ENCODE measurements around the gene COL24A1. TPM values are rescaled to one million over a fixed set of nuclear protein-coding genes. Genes with fewer than 3 reads are reported as not detected.
A peak's percentile ranks its signal among the peaks of the same experiment; 100 is the strongest.
"Not testable (repeated sequence)": the region's sequence is repeated elsewhere in the genome, so short reads cannot be mapped to it uniquely, and the experiment has no call there.

Gene COL24A1
- total RNA-seq, 1 experiment from 2014 or later: 0.03 TPM

GRCh38 chr1:85849660-85850059 lies 306.9 kb downstream of the COL24A1 start:
- Histone ChIP-seq H3K27me3 (replicated peaks) (no peaks in the 10 kb centered on the region), H3K4me3 (no peak overlapping the region), H3K36me3 (no peaks in the 10 kb centered on the region), H3K4me1 (replicated peaks) (peaks cover 20% of the 10 kb centered on the region), H3K27ac (peak overlapping the region; percentile 37), H3K9me3 (replicated peaks) (no peaks in the 10 kb centered on the region)
- peak in 1 of 2 experiments; percentile 10 for DNase-seq (ENCODE audit: low read depth in 1 of 2, low spot score in 2 of 2)

GRCh38 chr1:85847356-85847755 lies 309.2 kb downstream of the COL24A1 start:
- Histone ChIP-seq H3K4me1 (replicated peaks) (peaks cover 20% of the 10 kb centered on the region), H3K27me3 (replicated peaks) (no peaks in the 10 kb centered on the region)
- no peak for DNase-seq (ENCODE audit: low read depth in 1 of 2, low spot score in 2 of 2)

GRCh38 chr1:85846706-85847105 lies 309.9 kb downstream of the COL24A1 start:
- no peak for DNase-seq (ENCODE audit: low read depth in 1 of 2, low spot score in 2 of 2)

More at GRCh38 chr1:85847356-85847755, 309.2 kb downstream of the COL24A1 start:
- H3K36me3 ChIP-seq: no peaks in the 10 kb centered on the region
- no peaks in the 10 kb centered on the region for H3K9me3 ChIP-seq (replicated peaks)
- H3K4me3 ChIP-seq: no peak overlapping the region
- no peak overlapping the region for H3K27ac ChIP-seq

GRCh38 chr1:85839459-85839858 lies 317.1 kb downstream of the COL24A1 start:
- Histone ChIP-seq H3K4me1 (replicated peaks) (no peaks in the 10 kb centered on the region), H3K4me3 (no peak overlapping the region), H3K27me3 (replicated peaks) (peaks cover 8% of the 10 kb centered on the region), H3K9me3 (replicated peaks) (no peaks in the 10 kb centered on the region), H3K36me3 (no peaks in the 10 kb centered on the region), H3K27ac (no peak overlapping the region)
- no peak for DNase-seq (ENCODE audit: low read depth in 1 of 2, low spot score in 2 of 2)

More at GRCh38 chr1:85846706-85847105, 309.9 kb downstream of the COL24A1 start:
- Histone ChIP-seq H3K4me1 (replicated peaks) (peaks cover 20% of the 10 kb centered on the region), H3K36me3 (no peaks in the 10 kb centered on the region), H3K9me3 (replicated peaks) (no peaks in the 10 kb centered on the region), H3K27ac (no peak overlapping the region), H3K4me3 (no peak overlapping the region), H3K27me3 (replicated peaks) (no peaks in the 10 kb centered on the region)

- DNase-seq (ENCODE audit: low read depth in 1 of 2, low spot score in 2 of 2): no peak
- no peaks in the 10 kb centered on the region for H3K36me3 ChIP-seq
- H3K27ac ChIP-seq: no peak overlapping the region
- H3K4me1 ChIP-seq (replicated peaks): no peaks in the 10 kb centered on the region
- H3K9me3 ChIP-seq (replicated peaks): no peaks in the 10 kb centered on the region
- peaks cover 8% of the 10 kb centered on the region for H3K27me3 ChIP-seq (replicated peaks)
- no peak overlapping the region for H3K4me3 ChIP-seq
Observed at GRCh38 chr1:85838238-85838637, 318.3 kb downstream of the COL24A1 start.

- Histone ChIP-seq H3K27me3 (replicated peaks) (peaks cover 8% of the 10 kb centered on the region), H3K4me3 (no peak overlapping the region), H3K36me3 (no peaks in the 10 kb centered on the region), H3K4me1 (replicated peaks) (no peaks in the 10 kb centered on the region), H3K9me3 (replicated peaks) (no peaks in the 10 kb centered on the region), H3K27ac (no peak overlapping the region)
- DNase-seq (ENCODE audit: low read depth in 1 of 2, low spot score in 2 of 2): no peak
Observed at GRCh38 chr1:85836736-85837135, 319.8 kb downstream of the COL24A1 start.

GRCh38 chr1:85833165-85833564 lies 323.4 kb downstream of the COL24A1 start:
- not testable (repeated sequence) for DNase-seq (ENCODE audit: low read depth in 1 of 2, low spot score in 2 of 2); H3K4me3 ChIP-seq; H3K27ac ChIP-seq; H3K4me1 ChIP-seq (replicated peaks); H3K36me3 ChIP-seq; H3K27me3 ChIP-seq (replicated peaks); H3K9me3 ChIP-seq (replicated peaks)

GRCh38 chr1:85830837-85831236 lies 325.7 kb downstream of the COL24A1 start:
- no peaks in the 10 kb centered on the region; the same call in 1 of the 2 replicates for H3K4me1 ChIP-seq (replicated peaks)
- no peaks in the 10 kb centered on the region; the same call in 1 of the 2 replicates for H3K27me3 ChIP-seq (replicated peaks)
- H3K36me3 ChIP-seq: no peaks in the 10 kb centered on the region
- DNase-seq (ENCODE audit: low read depth in 1 of 2, low spot score in 2 of 2): no peak
- H3K4me3 ChIP-seq: no peak overlapping the region
- H3K27ac ChIP-seq: no peak overlapping the region
- H3K9me3 ChIP-seq (replicated peaks): no peaks in the 10 kb centered on the region

GRCh38 chr1:85824066-85824840 lies 332.3 kb downstream of the COL24A1 start:
- no peaks in the 10 kb centered on the region for H3K9me3 ChIP-seq (replicated peaks)
- H3K27me3 ChIP-seq (replicated peaks): no peaks in the 10 kb centered on the region
- no peak for DNase-seq (ENCODE audit: low read depth in 1 of 2, low spot score in 2 of 2)
- H3K4me1 ChIP-seq (replicated peaks): no peaks in the 10 kb centered on the region
- H3K27ac ChIP-seq: no peak overlapping the region
- no peaks in the 10 kb centered on the region for H3K36me3 ChIP-seq
- no peak overlapping the region for H3K4me3 ChIP-seq

GRCh38 chr1:85822696-85823095 lies 333.9 kb downstream of the COL24A1 start:
- DNase-seq (ENCODE audit: low read depth in 1 of 2, low spot score in 2 of 2): no peak
- H3K4me1 ChIP-seq (replicated peaks): peaks cover 14% of the 10 kb centered on the region
- H3K4me3 ChIP-seq: no peak overlapping the region
- H3K27me3 ChIP-seq (replicated peaks): no peaks in the 10 kb centered on the region
- no peaks in the 10 kb centered on the region for H3K36me3 ChIP-seq
- H3K9me3 ChIP-seq (replicated peaks): no peaks in the 10 kb centered on the region
- H3K27ac ChIP-seq: no peak overlapping the region

- Histone ChIP-seq H3K36me3 (no peaks in the 10 kb centered on the region), H3K4me1 (replicated peaks) (peaks cover 16% of the 10 kb centered on the region), H3K9me3 (replicated peaks) (no peaks in the 10 kb centered on the region), H3K27me3 (replicated peaks) (no peaks in the 10 kb centered on the region), H3K27ac (peak overlapping the region; percentile 45), H3K4me3 (no peak overlapping the region)
- DNase-seq (ENCODE audit: low read depth in 1 of 2, low spot score in 2 of 2): peak; percentile 43 to 66
Observed at GRCh38 chr1:85818371-85818770, 338.2 kb downstream of the COL24A1 start.

- Histone ChIP-seq H3K4me3 (no peak overlapping the region), H3K27me3 (replicated peaks) (no peaks in the 10 kb centered on the region), H3K27ac (no peak overlapping the region), H3K4me1 (replicated peaks) (peaks cover 16% of the 10 kb centered on the region), H3K36me3 (no peaks in the 10 kb centered on the region), H3K9me3 (replicated peaks) (no peaks in the 10 kb centered on the region)
- DNase-seq (ENCODE audit: low read depth in 1 of 2, low spot score in 2 of 2): no peak
Observed at GRCh38 chr1:85816606-85817005, 340.0 kb downstream of the COL24A1 start.

- Histone ChIP-seq H3K4me3 (no peak overlapping the region), H3K36me3 (no peaks in the 10 kb centered on the region), H3K27ac (no peak overlapping the region), H3K9me3 (replicated peaks) (no peaks in the 10 kb centered on the region), H3K4me1 (replicated peaks) (peaks cover 16% of the 10 kb centered on the region), H3K27me3 (replicated peaks) (no peaks in the 10 kb centered on the region)
- no peak for DNase-seq (ENCODE audit: low read depth in 1 of 2, low spot score in 2 of 2)
Observed at GRCh38 chr1:85815906-85816305, 340.7 kb downstream of the COL24A1 start.

GRCh38 chr1:85806236-85806965 lies 350.2 kb downstream of the COL24A1 start:
- Histone ChIP-seq H3K27me3 (replicated peaks) (0 out of 2 replicates have a peak, but pooled peaks cover 2% of the 10 kb centered on the region), H3K27ac (no peak overlapping the region), H3K4me3 (no peak overlapping the region), H3K4me1 (replicated peaks) (no peaks in the 10 kb centered on the region), H3K9me3 (replicated peaks) (peaks cover 8% of the 10 kb centered on the region; the same call in 1 of the 2 replicates), H3K36me3 (no peaks in the 10 kb centered on the region)
- no peak for DNase-seq (ENCODE audit: low read depth in 1 of 2, low spot score in 2 of 2)
